Hepatocyte (in vitro differentiated cells): ENCODE measurements around the gene TRAPPC12.
"Not testable (repeated sequence)": the region's sequence is repeated elsewhere in the genome, so short reads cannot be mapped to it uniquely, and the experiment has no call there.

Experiments used
- EZH2 ChIP-seq: fragments of 200-600 bp; sonication (generic); IDR thresholded peaks from 2 replicates; pipeline ENCODE4 v1.6.1; 2016; ENCODE audit warnings: antibody characterized with exemption, mild to moderate bottlenecking, borderline replicate concordance
- TF ChIP-seq, protein P1 (sequence below): fragments of 200-600 bp; sonication (generic); IDR thresholded peaks from 2 replicates; pipeline ENCODE4 v1.5.1; 2016; ENCODE audit warnings: antibody characterized with exemption, mild to moderate bottlenecking; ENCODE audit not compliant: poor library complexity

DNA sequence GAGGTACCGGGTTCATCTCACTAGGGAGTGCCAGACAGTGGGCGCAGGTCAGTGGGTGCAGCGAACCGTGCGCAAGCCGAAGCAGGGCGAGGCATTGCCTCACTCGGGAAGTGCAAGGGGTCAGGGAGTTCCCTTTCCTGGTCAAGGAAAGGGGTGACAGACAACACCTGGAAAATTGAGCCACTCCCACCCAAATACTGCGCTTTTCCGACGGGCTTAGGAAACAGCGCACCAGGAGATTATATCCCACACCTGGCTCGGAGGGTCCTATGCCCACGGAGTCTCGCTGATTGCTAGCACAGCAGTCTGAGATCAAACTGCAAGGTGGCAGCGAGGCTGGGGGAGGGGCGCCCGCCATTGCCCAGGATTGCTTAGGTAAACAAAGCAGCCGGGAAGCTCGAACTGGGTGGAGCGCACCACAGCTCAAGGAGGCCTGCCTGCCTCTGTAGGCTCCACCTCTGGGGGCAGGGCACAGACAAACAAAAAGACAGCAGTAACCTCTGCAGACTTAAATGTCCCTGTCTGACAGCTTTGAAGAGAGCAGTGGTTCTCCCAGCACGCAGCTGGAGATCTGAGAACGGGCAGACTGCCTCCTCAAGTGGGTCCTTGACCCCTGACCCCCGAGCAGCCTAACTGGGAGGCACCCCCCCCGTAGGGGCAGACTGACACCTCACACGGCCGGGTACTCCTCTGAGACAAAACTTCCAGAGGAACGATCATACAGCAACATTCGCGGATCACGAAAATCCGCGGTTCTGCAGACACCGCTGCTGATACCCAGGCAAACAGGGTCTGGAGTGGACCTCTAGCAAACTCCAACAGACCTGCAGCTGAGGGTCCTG lies 9.9 kb upstream of the TRAPPC12 start:
- TF ChIP-seq, protein P1, sequence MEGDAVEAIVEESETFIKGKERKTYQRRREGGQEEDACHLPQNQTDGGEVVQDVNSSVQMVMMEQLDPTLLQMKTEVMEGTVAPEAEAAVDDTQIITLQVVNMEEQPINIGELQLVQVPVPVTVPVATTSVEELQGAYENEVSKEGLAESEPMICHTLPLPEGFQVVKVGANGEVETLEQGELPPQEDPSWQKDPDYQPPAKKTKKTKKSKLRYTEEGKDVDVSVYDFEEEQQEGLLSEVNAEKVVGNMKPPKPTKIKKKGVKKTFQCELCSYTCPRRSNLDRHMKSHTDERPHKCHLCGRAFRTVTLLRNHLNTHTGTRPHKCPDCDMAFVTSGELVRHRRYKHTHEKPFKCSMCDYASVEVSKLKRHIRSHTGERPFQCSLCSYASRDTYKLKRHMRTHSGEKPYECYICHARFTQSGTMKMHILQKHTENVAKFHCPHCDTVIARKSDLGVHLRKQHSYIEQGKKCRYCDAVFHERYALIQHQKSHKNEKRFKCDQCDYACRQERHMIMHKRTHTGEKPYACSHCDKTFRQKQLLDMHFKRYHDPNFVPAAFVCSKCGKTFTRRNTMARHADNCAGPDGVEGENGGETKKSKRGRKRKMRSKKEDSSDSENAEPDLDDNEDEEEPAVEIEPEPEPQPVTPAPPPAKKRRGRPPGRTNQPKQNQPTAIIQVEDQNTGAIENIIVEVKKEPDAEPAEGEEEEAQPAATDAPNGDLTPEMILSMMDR = not testable (repeated sequence)
- TF ChIP-seq EZH2 = not testable (repeated sequence)
